Stimulated activated CD8-positive, alpha-beta memory T cell treated with anti-CD3 and anti-CD28 coated beads, Interleukin-7, amount 100 ng/mL, for 48 hours (primary cell): ENCODE measurements around the gene G3BP2.
"Not testable (repeated sequence)": the region's sequence is repeated elsewhere in the genome, so short reads cannot be mapped to it uniquely, and the experiment has no call there.

Experiments used
- DNase-seq, 2 donors: peaks; one replicate each; pipeline ENCODE4 v3.0.0-alpha.2; 2020; ENCODE audit warnings: low read depth in 1 of 2; ENCODE audit errors: extremely low read depth in 1 of 2

Gene G3BP2

DNA sequence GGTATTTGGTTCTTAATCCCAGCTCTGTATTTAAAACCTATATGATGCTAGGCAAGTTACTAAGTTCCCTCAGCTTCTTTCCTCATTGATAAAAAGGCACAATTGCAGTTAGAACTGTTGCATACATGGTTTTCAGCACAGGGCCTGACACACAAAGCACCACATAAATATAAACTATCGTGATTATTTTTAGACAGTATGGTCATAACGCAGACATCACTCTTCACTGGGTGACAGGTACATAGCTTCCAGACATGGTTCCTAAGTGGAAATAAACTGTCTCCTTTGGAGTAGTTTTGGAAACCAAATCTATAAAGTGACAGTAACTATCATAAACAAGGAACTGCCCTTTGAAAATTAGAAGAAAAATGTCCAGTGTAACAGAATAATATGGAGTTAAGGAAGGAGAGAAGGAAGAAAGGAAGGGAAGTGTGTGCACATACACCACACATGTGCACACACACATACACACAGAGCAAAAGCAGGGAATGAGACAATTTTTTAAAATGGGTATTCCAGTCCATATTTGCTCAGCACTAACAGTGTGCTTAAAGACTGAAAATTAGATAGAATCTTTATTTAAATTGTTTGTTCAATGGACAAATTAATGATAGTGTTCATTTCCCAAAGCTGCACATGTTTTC lies 12.5 kb upstream of the G3BP2 start:
- DNase-seq, result no peak

DNA sequence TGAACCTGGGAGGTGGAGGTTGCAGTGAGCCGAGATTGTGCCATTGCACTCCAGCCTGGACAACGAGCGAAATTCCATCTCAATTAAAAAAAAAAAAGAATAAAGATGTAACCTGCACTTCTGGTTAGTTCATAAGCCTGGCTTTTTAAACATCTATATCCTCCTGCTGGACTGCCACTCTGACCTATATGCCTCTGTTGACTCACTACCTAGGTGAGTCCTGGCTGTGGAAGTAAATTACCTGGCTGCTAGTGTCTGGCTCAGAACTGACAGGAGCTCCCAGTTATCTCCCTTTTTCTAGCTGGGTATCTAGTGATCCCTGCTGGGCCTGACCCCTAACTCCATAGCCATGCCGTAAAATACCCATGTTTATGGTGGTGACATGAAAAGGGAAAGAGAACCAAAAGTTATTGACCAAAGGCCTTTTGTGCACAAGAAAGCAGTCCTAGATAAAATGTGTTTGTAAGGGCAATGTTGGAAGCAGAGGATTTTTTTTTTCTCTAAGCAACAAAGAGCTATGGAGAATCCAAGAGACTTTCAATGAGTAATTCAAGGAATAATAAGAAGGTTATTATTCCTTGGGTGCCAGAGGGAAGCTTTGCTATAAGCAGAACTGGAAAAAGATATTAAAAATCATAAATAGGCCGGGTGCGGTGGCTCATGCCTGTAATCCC lies 10.4 kb upstream of the G3BP2 start:
- no peak for DNase-seq

DNA sequence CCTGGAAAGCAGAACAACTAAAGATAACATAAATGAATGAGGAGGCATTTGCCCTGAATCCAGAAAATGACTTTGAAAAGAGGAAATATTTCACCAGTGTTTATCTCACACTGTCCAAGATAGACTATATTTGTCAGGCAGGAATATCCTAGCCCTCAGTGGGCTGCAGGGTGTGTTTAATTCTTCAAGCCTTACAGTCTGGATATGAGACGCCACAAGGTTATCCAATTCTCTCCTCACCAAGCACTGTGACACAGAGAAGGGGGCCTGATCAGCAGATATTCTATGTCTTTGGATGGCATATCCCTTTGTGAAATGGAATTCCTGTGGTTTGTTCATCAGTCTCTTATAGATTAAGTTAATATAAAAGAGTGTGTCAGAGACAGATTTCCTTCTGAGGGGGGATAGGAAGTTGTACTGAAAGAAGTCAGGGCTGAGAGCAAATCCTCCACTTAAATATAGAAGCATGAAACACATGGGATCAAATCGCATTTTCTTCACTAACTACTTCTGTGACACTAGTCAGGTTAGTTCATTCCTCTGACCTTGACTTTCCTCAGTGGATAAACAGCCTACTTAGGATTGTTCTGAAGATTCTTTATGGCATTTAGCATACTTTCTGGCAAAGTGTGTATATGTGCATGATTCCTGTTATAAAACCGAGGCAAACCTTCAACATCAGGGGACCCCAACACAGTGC lies 6.8 kb upstream of the G3BP2 start:
- no peak for DNase-seq

DNA sequence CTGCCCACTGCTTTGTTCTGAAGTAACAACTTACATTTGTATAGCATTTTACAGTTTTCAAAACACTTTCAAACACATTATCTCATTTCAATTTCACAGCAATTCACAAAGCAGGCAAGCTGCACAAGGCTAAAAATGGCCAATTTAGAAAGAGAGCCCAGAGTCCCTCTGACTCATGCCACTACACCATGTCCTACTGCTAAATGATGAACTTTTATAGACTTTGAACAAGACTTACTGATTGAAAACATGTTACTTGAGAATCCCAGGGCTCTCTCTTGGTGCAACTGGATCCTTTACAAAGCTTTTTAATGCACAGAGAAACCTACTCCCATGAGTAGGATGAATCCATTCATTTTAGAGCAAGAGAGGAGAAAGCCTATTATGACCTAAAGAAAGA lies 5.8 kb upstream of the G3BP2 start:
- no peak for DNase-seq

DNA sequence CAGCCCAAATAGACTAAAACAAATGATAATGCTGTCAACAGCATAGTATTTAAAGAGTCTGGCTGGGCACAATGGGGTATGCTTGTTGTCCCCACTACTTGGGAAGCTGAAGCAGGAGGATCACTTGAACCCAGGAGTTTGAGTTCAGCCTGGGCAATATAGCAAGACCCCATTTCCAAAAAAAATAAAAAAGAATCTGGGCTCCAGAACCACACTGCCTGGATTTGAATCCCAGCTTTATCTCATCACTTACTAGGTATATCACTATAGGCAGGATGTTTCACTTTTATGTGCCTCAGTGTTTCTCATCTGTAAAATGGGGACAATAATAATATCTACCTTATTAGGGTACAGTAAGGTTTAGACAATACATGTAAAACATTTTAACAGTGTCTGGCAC lies 5.3 kb upstream of the G3BP2 start:
- no peak for DNase-seq

DNA sequence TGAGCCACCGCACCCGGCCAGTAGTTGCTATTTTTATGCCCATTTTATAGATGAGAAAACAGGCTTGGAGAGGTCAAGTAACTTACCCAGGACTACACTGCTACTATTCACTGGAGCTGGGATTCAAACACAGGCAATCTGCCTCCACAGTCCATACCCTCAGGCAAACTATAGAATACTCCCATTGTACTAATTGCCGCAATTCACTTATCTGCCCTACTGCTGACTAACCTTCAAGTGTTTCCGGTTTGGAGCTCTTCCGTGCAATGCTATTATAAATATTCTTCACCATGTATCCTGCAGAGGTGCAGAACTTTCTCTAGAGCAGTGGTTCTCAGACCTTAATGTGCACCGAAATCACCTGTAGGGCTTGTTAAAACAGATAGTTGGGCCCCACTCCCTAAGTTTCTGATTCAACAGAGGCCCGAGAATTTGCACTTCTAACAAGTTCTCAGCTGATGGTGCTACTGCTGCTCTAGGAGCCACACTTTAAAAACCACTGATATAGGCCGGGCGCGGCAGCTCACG lies 1.9 kb upstream of the G3BP2 start:
- DNase-seq, result no peak

DNA sequence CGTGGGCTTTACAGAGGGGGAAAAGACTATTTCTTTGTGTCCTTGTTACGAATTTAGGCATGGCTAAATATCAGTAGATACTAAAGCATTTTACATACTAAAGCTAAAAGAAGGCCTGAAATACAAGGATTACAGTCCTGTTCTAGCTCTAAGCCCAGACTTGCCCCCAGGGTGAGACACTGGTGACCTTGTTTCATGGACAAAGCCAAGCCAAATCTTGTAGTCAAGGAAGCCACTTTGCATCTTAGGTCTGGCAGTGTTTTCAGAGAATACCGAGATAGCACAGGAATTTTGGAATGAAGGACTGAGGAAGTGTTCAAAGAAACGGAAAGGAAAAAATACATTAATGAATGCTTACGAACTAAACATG lies 733 bp upstream of the G3BP2 start:
- DNase-seq, result no peak

DNA sequence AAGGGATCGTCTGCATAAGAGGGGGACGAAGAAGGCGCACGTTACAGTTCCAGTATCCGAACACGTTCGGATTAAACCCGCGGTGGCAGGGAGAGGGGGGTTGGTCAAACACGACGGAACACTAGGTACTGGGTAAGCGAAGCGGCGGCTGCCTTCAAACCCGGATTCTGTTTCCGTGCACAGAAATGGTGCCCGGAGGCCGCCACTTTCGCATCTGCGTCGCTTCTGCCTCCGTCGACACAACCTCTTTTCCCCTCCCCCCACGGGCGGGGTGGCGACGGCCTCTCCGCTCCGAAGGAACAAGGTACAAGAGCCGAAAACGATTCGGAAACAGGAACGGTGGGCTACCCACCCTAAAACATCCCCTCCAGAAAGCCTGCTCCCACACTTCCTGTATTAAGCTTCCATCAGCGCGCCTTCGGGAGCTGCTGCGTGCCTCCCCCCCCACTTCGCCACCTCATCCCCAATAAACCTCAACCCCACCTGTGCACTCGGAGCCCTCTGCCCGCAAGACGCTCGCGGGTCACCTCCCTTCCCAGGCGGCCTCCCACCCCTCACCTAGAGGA lies 667 bp downstream of the G3BP2 start:
- DNase-seq, result peak; percentile 58 to 71

DNA sequence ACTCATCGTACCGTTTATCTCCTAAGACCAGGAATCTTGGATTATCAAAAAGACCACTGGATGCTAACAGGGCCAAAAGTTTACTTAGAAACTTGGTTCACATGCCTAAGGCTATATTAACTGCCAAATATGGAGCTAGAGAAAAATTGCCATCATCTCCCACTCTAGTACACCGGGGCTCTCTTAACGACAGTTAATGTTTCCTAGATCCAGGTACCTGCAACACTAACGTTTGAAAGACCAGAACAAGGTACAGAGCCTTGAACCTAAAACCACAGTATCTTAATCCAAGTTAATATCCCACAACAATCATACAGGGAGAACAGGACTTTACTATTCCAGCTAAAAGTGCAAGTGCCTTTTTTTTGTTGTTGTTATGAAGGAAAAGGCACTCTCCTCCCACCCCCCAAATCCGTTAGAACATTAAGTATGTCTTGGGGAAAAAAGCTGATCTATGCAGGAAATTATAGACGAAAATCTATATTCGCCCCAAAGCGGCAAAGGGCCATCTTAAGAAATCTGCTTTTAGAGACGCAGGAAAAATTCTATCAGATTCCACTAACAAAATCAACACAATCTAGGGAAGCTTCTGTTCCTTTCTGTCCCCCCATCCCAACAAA lies 1.3 kb downstream of the G3BP2 start:
- no peak for DNase-seq

DNA sequence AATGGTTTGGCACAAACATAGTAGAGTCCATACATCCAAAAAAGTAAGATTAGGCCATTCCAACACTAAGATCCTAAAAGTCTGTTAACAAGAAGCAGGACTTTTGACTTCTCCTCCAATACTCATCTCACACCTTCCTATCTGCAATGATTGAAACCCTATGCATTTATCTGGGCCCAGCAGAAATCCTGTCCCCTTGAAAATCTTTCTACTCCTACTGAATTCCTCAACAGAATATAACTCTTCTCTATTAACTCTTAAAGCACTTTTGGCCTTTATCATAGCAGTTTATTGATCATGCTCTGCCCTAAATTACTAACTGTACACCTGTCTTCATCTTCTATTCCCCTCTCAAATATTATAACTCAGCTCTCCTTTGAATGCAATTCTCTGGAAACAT lies 4.6 kb downstream of the G3BP2 start:
- no peak for DNase-seq

DNA sequence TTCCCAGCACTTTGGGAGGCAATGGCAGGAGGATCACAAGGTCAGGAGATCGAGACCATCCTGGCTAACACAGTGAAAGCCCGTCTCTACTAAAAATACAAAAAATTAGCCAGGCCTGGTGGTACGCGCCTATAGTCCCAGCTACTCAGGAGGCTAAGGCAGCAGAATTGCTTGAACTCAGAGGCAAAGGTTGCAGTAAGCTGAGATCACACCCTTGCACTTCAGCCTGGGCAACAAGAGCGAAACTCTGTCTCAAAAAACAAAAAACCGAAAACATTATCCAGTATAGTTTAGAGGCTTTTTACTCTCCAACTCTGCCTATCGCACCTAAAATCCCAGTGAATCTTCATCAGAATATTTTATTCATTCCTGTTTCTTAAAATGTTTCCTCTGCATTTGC lies 5.6 kb downstream of the G3BP2 start:
- DNase-seq, result not testable (repeated sequence)

DNA sequence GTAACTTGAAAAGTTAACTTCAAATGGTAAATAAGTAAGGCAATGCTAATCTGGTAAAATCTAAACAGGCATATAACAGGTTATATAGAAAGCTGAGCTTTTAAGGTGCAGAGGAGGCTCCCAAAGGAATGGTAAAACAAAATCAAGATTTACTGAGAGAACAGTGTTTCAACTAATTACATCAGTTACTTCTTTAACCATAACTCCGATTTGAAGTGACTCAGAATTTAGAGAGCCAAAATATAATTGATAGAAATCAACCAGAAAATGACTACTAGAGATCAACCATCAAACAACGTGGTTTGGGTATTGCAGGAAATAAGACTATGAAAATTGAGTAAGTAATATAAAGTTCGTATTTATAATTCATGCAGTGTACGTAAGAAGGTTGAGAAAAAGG lies 6.9 kb downstream of the G3BP2 start:
- DNase-seq, result no peak

DNA sequence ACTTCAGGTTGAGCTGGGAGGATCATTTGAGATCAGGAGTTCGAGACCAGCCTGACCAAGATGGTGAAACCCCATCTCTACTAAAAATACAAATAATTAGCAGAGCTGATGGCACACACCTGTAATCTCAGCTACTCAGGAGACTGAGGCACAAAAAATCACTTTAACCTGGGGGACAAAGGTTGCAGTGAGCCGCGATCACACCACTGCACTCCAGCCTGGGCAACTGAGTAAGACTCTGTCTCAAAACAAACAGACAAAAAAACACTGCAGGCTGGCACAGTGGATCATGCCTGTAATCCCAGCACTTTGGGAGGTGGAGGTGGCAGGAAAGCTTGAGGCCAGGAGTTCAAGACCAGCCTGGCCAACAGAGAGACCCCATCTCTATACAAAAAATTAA lies 8.6 kb downstream of the G3BP2 start:
- DNase-seq, result not testable (repeated sequence)

DNA sequence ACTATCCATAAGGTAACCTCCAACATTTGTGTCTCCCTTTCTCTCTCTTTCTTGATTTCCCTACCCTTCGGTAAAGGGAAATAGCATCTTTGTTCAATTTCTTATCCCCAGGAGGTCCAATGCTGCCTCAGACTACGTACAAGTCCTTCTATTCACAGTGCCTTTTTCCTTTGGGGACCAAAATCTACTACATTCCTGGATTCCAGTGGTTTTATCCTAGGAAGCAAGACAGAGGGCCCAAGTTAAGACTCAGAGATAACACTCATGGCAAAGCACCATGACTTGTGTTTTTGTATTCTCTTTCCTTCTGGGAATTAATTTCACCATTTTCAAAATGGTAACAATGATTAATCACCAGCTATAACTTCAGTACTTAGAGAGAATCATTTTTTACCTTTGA lies 10.6 kb downstream of the G3BP2 start:
- DNase-seq, result no peak

DNA sequence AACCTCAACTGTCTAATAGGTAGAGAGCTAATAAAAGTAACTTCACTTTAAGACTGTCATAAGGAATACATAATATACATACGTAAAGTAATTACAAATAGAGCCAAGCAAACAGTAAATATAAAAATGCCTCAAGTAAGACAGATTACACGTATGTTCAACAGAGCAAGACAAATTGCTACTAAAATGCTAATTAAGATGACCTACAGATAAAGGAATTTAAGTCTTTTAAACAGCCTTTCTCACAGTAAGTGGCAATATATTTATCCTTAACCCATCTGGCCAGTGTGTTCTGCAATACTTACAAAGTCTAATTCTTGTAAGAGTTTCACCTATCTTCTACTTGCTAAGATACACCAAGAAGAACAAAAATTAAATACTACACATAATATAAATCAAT lies 12.7 kb downstream of the G3BP2 start:
- no peak for DNase-seq

DNA sequence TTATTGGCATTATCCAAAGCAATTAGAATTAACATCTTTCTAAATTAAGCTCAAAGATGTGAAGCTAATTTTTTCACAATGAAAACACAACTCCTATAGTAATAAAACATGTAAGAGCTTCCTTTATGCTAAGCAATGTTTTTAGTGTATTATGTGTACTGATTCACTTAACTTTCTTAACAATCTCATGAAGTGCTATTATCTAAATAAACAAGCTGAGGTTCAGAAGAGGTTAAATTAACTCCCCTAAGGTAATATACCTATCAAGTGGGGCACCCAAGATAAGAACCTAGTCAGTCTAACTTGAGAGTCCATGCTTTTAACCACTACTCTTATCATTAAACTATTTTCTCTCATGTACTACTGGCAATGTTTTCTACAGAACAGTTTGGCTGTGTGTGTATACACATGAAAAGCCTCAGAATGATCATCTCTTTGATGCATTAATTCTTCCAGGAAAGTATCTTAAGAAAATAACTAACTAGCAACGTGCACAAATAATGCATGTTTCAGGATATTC lies 13.6 kb downstream of the G3BP2 start:
- DNase-seq, result no peak

DNA sequence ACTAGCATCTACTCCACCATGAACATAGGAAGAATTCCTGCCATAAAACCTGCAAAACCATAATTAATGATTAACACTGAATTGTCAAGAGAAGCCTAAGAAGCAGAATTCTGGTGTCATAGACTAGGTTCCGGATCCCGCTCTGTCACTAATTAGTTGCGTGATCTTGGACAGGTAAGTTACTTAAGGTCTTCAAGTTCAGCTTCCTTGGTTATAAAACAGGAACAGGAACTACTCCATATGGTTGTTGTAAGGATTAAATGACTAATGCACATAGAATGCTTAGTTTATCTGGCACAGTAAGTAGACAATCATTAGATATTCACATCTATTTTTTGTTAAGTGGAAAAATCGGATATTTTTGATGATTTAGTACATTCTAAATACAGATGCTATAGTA lies 14.3 kb downstream of the G3BP2 start:
- DNase-seq, result no peak

DNA sequence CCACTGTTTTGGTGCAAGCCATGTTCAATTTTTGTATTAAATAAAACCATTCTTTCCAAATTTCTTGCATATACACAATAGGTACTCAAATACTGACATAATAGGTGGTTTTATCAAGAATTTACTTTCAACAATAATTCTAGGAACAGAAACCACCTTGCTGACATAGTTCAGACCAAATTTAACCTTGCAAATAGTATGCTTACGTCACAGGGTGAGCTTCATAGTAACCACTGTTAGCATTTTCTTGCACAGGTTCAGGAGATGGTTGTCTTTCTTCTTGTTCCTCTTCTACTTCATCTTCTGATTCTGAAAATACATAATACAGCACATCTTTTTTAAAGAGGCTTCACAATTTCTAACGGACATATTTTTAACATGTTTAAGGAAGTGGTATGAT lies 17.6 kb downstream of the G3BP2 start:
- no peak for DNase-seq

DNA sequence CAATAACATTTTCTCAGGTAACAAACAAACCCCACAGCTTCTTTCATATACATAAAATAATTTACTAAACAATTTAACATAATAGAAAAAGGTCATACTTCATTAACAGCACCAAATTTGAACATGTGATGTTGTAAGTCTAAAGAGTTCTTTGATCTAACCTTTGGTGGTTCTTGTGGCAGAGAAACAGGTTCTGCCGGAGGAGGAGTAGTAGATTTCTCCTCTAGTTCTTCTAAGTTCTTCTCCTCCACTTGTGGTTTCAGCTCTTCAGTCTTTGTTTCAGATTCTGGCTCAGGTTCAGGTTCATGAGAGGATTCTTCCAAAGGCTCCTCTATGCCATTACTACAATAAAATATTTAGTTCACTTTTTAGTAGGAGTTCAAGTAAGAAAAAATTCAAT lies 18.3 kb downstream of the G3BP2 start:
- no peak for DNase-seq

DNA sequence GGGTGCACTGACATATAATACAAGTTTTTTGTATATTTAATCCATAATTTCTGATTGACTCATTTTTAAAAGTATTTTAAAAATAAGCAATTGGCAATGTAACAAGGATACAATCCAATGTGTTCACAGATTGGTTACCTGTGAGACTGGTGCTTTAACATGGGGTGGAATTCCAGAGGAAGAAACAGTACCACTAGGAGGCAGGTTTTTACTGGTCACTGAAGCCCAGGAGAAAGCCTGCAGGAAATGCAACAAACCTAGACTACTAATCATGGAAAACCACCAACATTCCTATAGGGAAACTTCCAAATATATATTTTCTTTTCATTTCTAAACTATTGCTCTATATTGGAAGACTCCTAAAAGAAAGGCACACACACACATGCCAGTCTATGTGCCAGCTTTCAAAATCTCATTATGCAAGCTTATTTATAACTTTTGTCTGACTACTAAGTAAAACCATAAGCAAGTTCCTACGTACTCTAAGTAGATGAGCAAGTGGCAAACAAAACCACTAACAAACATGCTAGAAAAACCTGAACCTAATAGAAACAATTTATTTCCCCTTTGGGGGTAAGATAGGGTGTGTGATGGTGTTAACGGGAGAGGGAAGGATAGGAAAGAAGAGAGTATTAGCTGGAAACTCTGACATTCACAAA lies 19.2 kb downstream of the G3BP2 start:
- no peak for DNase-seq

DNA sequence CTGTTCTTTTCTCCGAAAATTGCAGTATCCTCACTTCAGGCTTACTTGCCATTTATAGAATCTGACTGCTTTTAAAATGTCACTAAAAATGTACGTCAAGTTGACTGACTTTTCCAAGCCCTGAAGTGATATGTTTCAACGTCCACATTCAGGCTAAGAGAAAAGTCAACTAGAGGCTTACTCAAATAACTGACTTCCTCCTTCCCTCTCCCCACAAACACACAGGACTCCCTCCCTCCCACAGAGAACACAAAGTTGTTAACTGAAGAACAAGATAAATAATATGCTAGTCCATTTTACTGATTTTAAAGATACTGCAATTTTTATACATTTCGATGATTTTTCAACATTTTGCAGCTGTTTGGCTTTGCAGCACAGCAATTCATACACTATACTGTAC lies 29.1 kb downstream of the G3BP2 start:
- no peak for DNase-seq
